IMR-90 (cell line): ENCODE results near the gene KCNN3. TPM values are rescaled to one million over a fixed set of nuclear protein-coding genes. Genes with fewer than 3 reads are reported as not detected.

ENCODE experiments used
- ATAC-seq: fragments of 200-7000 bp; cut with Tn5 transposase; 2 replicates; pipeline ENCODE4 v1.9.1; 2020; ENCODE audit warnings: low read depth, mild to moderate bottlenecking, moderate library complexity
- BruUV-seq: library from RNA; stranded (reverse); fragments of 400-500 nt; replicated peaks from 2 replicates; lab custom pipeline; 2021; lab: Mats Ljungman, UMichigan
- CTCF ChIA-PET: fragments of 300-600 bp; formaldehyde crosslinking; extraction: SDS; loops from one replicate; lab custom pipeline; 2021; ENCODE audit warnings: antibody characterized with exemption; lab: Yijun Ruan, JAX
- POLR2A ChIA-PET: fragments of 300-600 bp; sonication (Branson Sonifier 250); formaldehyde crosslinking; loops from one replicate; lab custom pipeline; 2022; ENCODE audit warnings: antibody characterized with exemption; ENCODE audit not compliant: unreplicated experiment; lab: Charles Lee
- DNase-seq: peaks from one replicate; pipeline ENCODE4 v3.0.0; 2013
- H2AFZ ChIP-seq: replicated peaks from 2 replicates; pipeline ENCODE3; 2013; ENCODE audit warnings: low read length, mild to moderate bottlenecking; ENCODE audit not compliant: poor library complexity
- H2AK5ac ChIP-seq: 2 replicates; pipeline ENCODE4 v1.6.1; 2013; ENCODE audit warnings: low read depth, low read length, inconsistent platforms
- H2AK9ac ChIP-seq: replicated peaks from 2 replicates; pipeline ENCODE3; 2013; ENCODE audit warnings: mild to moderate bottlenecking, low read depth, low read length, moderate library complexity; ENCODE audit not compliant: poor library complexity
- H2BK120ac ChIP-seq: 2 replicates; pipeline ENCODE4 v1.6.1; 2013; ENCODE audit warnings: low read depth, low read length, inconsistent platforms
- H2BK15ac ChIP-seq: 3 replicates; pipeline ENCODE4 v1.6.1; 2013; ENCODE audit warnings: low read depth, low read length, inconsistent platforms
- H2BK20ac ChIP-seq: 2 replicates; pipeline ENCODE4 v1.6.1; 2013; ENCODE audit warnings: low read depth, mild to moderate bottlenecking, inconsistent platforms, low read length, moderate library complexity
- H2BK5ac ChIP-seq: 2 replicates; pipeline ENCODE4 v1.6.1; 2013; ENCODE audit warnings: mild to moderate bottlenecking, low read depth, low read length, inconsistent platforms; ENCODE audit not compliant: poor library complexity, severe bottlenecking
- H3K14ac ChIP-seq: replicated peaks from 2 replicates; pipeline ENCODE4 v1.6.1; 2013; ENCODE audit warnings: low read depth, low read length, inconsistent platforms
- H3K18ac ChIP-seq: 2 replicates; pipeline ENCODE4 v1.6.1; 2013; ENCODE audit warnings: low read depth, low read length, control low read depth
- H3K23ac ChIP-seq: 2 replicates; pipeline ENCODE4 v1.6.1; 2013; ENCODE audit warnings: low read depth, low read length, inconsistent platforms
- H3K27ac ChIP-seq: 2 replicates; pipeline ENCODE4 v1.5.1; 2013; ENCODE audit warnings: mild to moderate bottlenecking, control low read depth, low read length; ENCODE audit not compliant: insufficient read depth
- H3K27me3 ChIP-seq: 2 replicates; pipeline ENCODE4 v1.6.1; 2013; ENCODE audit warnings: low read length; ENCODE audit not compliant: control insufficient read depth, insufficient read depth
- H3K36me3 ChIP-seq: 2 replicates; pipeline ENCODE4 v1.6.1; 2013; ENCODE audit warnings: low read length, mixed read lengths; ENCODE audit not compliant: control insufficient read depth, insufficient read depth
- H3K4ac ChIP-seq: 2 replicates; pipeline ENCODE4 v1.6.1; 2013; ENCODE audit warnings: low read depth, low read length, inconsistent platforms
- H3K4me1 ChIP-seq: 2 replicates; pipeline ENCODE4 v1.6.1; 2013; ENCODE audit warnings: low read length, mixed read lengths; ENCODE audit not compliant: control insufficient read depth, insufficient read depth
- H3K4me2 ChIP-seq: 2 replicates; pipeline ENCODE4 v1.6.1; 2013; ENCODE audit warnings: low read depth, mild to moderate bottlenecking, control low read depth, low read length, moderate library complexity
- H3K4me3 ChIP-seq: 2 replicates; pipeline ENCODE4 v1.5.1; 2013; ENCODE audit warnings: low read depth, mild to moderate bottlenecking, control low read depth, low read length, moderate library complexity; ENCODE audit not compliant: insufficient read depth
- H3K56ac ChIP-seq: 2 replicates; pipeline ENCODE4 v1.6.1; 2013; ENCODE audit warnings: low read length, inconsistent platforms; ENCODE audit not compliant: insufficient read depth; ENCODE audit errors: extremely low read depth
- H3K79me1 ChIP-seq, 2 experiments: 2 replicates each; pipeline ENCODE4 v1.6.1; 2013; ENCODE audit warnings: low read length in 2 of 2, inconsistent platforms in 1 of 2, low read depth in 1 of 2
- H3K9ac ChIP-seq: 2 replicates; pipeline ENCODE4 v1.6.1; 2013; ENCODE audit warnings: low read depth, low read length, control low read depth
- H3K9me1 ChIP-seq: 2 replicates; pipeline ENCODE4 v1.6.1; 2013; ENCODE audit warnings: low read length, inconsistent platforms; ENCODE audit not compliant: insufficient read depth
- H3K9me3 ChIP-seq: 2 replicates; pipeline ENCODE4 v1.6.1; 2013; ENCODE audit warnings: low read length; ENCODE audit not compliant: control insufficient read depth, insufficient read depth
- H4K20me1 ChIP-seq: 2 replicates; pipeline ENCODE4 v1.6.1; 2013; ENCODE audit warnings: low read length, inconsistent platforms; ENCODE audit not compliant: insufficient read depth
- H4K5ac ChIP-seq: 2 replicates; pipeline ENCODE4 v1.6.1; 2013; ENCODE audit warnings: mild to moderate bottlenecking, low read depth, low read length, control low read depth
- H4K8ac ChIP-seq, 2 experiments: 2 replicates each; pipeline ENCODE4 v1.6.1; 2013; ENCODE audit warnings: low read depth in 2 of 2, low read length in 2 of 2, control low read depth in 1 of 2, inconsistent platforms in 1 of 2
- H4K91ac ChIP-seq: 2 replicates; pipeline ENCODE4 v1.6.1; 2013; ENCODE audit warnings: low read depth, low read length, inconsistent platforms; ENCODE audit not compliant: insufficient read depth
- BHLHE40 ChIP-seq: fragments of 150-350 bp; IDR thresholded peaks from 2 replicates; pipeline ENCODE4 v1.6.1; 2016; ENCODE audit warnings: mild to moderate bottlenecking, low read depth, low read length
- CEBPB ChIP-seq: IDR thresholded peaks from 2 replicates; pipeline ENCODE4 v1.6.1; 2012; ENCODE audit warnings: low read depth, low read length, improper control_type of control experiment
- CHD1 ChIP-seq: IDR thresholded peaks from 2 replicates; pipeline ENCODE4 v1.6.1; 2012; ENCODE audit warnings: low read depth, low read length, improper control_type of control experiment
- CTCF ChIP-seq: conservative IDR thresholded peaks from 2 replicates; pipeline ENCODE4 v1.5.1; 2012; ENCODE audit warnings: mild to moderate bottlenecking, low read depth, low read length, improper control_type of control experiment
- ELK1 ChIP-seq: fragments of 150-350 bp; IDR thresholded peaks from 2 replicates; pipeline ENCODE4 v1.6.1; 2016; ENCODE audit warnings: low read depth, mild to moderate bottlenecking, low read length, moderate library complexity, borderline replicate concordance
- FOS ChIP-seq: fragments of 150-350 bp; IDR thresholded peaks from 2 replicates; pipeline ENCODE4 v1.6.1; 2016; ENCODE audit warnings: low read depth, low read length
- MAFK ChIP-seq: IDR thresholded peaks from 2 replicates; pipeline ENCODE4 v1.6.1; 2012; ENCODE audit warnings: low read depth, low read length, improper control_type of control experiment
- MAZ ChIP-seq: IDR thresholded peaks from 2 replicates; pipeline ENCODE4 v1.6.1; 2012; ENCODE audit warnings: low read depth, mild to moderate bottlenecking, low read length, improper control_type of control experiment, moderate library complexity, borderline replicate concordance
- MXI1 ChIP-seq: IDR thresholded peaks from 2 replicates; pipeline ENCODE4 v1.6.1; 2012; ENCODE audit warnings: low read depth, mild to moderate bottlenecking, low read length, moderate library complexity, borderline replicate concordance
- NFE2L2 ChIP-seq: fragments of 150-350 bp; IDR thresholded peaks from 2 replicates; pipeline ENCODE4 v1.6.1; 2016; ENCODE audit warnings: low read depth, mild to moderate bottlenecking, low read length
- POLR2A ChIP-seq: IDR thresholded peaks from 2 replicates; pipeline ENCODE4 v1.6.1; 2012; ENCODE audit warnings: mild to moderate bottlenecking, low read depth, low read length
- RAD21 ChIP-seq: IDR thresholded peaks from 2 replicates; pipeline ENCODE4 v1.6.1; 2012; ENCODE audit warnings: low read length, improper control_type of control experiment
- RCOR1 ChIP-seq: IDR thresholded peaks from 2 replicates; pipeline ENCODE4 v1.6.1; 2012; ENCODE audit warnings: mild to moderate bottlenecking, low read length, improper control_type of control experiment; ENCODE audit not compliant: insufficient replicate concordance
- RFX5 ChIP-seq: IDR thresholded peaks from 2 replicates; pipeline ENCODE4 v1.8.0; 2012; ENCODE audit warnings: low read depth, mild to moderate bottlenecking, low read length, moderate library complexity
- SMC3 ChIP-seq: fragments of 150-350 bp; IDR thresholded peaks from 2 replicates; pipeline ENCODE4 v1.6.1; 2016; ENCODE audit warnings: low read depth, mild to moderate bottlenecking, antibody characterized with exemption, low read length, moderate library complexity
- USF2 ChIP-seq: fragments of 150-350 bp; IDR thresholded peaks from 2 replicates; pipeline ENCODE4 v1.6.1; 2017; ENCODE audit warnings: mild to moderate bottlenecking, antibody characterized with exemption, low read length, low read depth
- WGBS, 2 experiments: methylation state at CpG; one replicate each; pipeline versions ENCODE4 v1.1.5 to v1.1.7; 2013; ENCODE audit warnings: missing lambda C conversion rate in 2 of 2; ENCODE audit not compliant: insufficient read length in 1 of 2; ENCODE audit errors: extremely low coverage in 2 of 2; 5-methylcytosine and 5-hydroxymethylcytosine counted together
- dilution Hi-C: fragments of 300-500 bp; cut with HindIII; formaldehyde crosslinking; loops from one replicate; pipeline ENCODE4 v1.14.3; 2018; ENCODE audit warnings: low sequenced_read_pairs; ENCODE audit not compliant: unreplicated experiment
- in situ Hi-C: fragments of 300-500 bp; cut with MboI; formaldehyde crosslinking; loops from 3 replicates; pipeline ENCODE4 v1.14.3; 2019; ENCODE audit warnings: low sequenced_read_pairs, inconsistent platforms, mixed read lengths
- intact Hi-C: fragments of 100-400 bp; cut with micrococcal nuclease; formaldehyde crosslinking; loops from 2 replicates; pipeline ENCODE4 v1.10.0; 2022
- polyA plus RNA-seq, 3 experiments: library from polyadenylated mRNA; depleted of rRNA; stranded (reverse); fragments of >200 nt; gene quantifications; 2 replicates each; pipeline ENCODE4 v1.2.3, GENCODE V29; 2012; ENCODE audit warnings: low replicate concordance in 1 of 3
- total RNA-seq: library from RNA; depleted of rRNA; stranded (reverse); fragments of >200 nt; gene quantifications from 2 replicates; pipeline ENCODE4 v1.2.3, GENCODE V29; 2012

Gene KCNN3
- total and polyA plus RNA-seq, 2 of the 4 experiments (the other 2 are of a cell fraction), result 0.02 TPM; not detected in 1

- POLR2A ChIA-PET, result no interaction called here
- no CpG with 5 or more reads among the region's 3 CpGs for WGBS, 2 experiments
- CTCF ChIA-PET, result no interaction called here
Measured at GRCh38 chr1:154778944-154779343, 91.1 kb downstream of the KCNN3 start.

More at GRCh38 chr1:154778944-154779343, 91.1 kb downstream of the KCNN3 start:
- Histone ChIP-seq H4K91ac (no peak overlapping the region), H3K4ac (no peak overlapping the region), H2AK5ac (no peak overlapping the region), H3K4me2 (no peak overlapping the region), H3K56ac (no peak overlapping the region), H3K9ac (no peak overlapping the region), H3K23ac (no peak overlapping the region), H4K20me1 (no peaks in the 10 kb centered on the region), H3K27ac (no peak overlapping the region), H3K27me3 (peaks cover 61% of the 10 kb centered on the region), H3K4me3 (no peak overlapping the region), H3K18ac (no peak overlapping the region), H2BK120ac (no peak overlapping the region), H3K9me1 (no peaks in the 10 kb centered on the region), H3K36me3 (no peaks in the 10 kb centered on the region), H3K4me1 (no peaks in the 10 kb centered on the region), H2BK5ac (no peak overlapping the region), H2AFZ (no peak overlapping the region), H2AK9ac (no peak overlapping the region), H3K14ac (no peak overlapping the region), H4K5ac (no peak overlapping the region), H4K8ac (no peak overlapping the region), H3K79me1 (no peaks in the 10 kb centered on the region), H2BK15ac (no peak overlapping the region), H3K9me3 (peaks cover 2% of the 10 kb centered on the region; the same call in 1 of the 2 replicates), H2BK20ac (no peak overlapping the region)
- BruUV-seq, result no TSS peak
- TF ChIP-seq MAFK (no peak), SMC3 (no peak), MXI1 (no peak), CTCF (no peak), ELK1 (no peak), RCOR1 (no peak), RFX5 (no peak), MAZ (no peak), NFE2L2 (no peak), RAD21 (no peak), FOS (no peak), CHD1 (no peak), BHLHE40 (no peak), USF2 (no peak), CEBPB (no peak), POLR2A (no peak)
- intact Hi-C loops (no loop called here), dilution Hi-C loops (no loop called here), in situ Hi-C loops (no loop called here)
- no peak for ATAC-seq
- no peak for DNase-seq
